ENCODE results near the gene PRDM11. TPM values are rescaled to one million over a fixed set of nuclear protein-coding genes. Genes with fewer than 3 reads are reported as not detected.
"Not testable (repeated sequence)": the region's sequence is repeated elsewhere in the genome, so short reads cannot be mapped to it uniquely, and the experiment has no call there.

Gene PRDM11
- total RNA-seq, 2 donors from 2014 or later, result 10.4 to 15.2 TPM

DNA sequence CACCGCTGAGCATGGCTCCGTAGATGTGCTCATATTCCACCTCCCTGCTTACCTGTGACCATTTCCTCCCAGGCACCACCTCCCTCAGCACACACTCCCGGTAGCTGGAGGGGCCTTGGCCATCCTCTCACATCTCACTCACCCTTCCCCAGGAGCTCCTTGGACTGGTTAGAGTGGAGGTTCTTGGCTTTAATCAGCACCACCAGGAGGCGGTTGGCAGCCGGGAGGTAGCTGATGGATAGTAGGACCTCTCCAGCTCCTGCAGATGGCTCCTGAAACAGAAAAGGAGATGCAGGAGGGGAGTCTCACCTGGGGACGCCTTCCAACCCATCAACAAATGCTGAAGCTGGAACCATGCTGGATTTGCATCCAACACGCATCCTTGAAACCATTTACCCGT lies 99.8 kb downstream of the PRDM11 start:
- no peaks in the 10 kb centered on the region for H3K9me3 ChIP-seq (ENCODE audit: control insufficient read depth, low read length)
- no peaks in the 10 kb centered on the region for H3K4me1 ChIP-seq (ENCODE audit: control insufficient read depth, insufficient read depth, low read length)
- no peaks in the 10 kb centered on the region for H3K27me3 ChIP-seq (ENCODE audit: control insufficient read depth, insufficient read depth, low read length, poor library complexity, severe bottlenecking)
- peaks cover 2% of the 10 kb centered on the region for H3K27me3 Mint-ChIP-seq (ENCODE audit: insufficient read depth)
- TF ChIP-seq, protein P1, sequence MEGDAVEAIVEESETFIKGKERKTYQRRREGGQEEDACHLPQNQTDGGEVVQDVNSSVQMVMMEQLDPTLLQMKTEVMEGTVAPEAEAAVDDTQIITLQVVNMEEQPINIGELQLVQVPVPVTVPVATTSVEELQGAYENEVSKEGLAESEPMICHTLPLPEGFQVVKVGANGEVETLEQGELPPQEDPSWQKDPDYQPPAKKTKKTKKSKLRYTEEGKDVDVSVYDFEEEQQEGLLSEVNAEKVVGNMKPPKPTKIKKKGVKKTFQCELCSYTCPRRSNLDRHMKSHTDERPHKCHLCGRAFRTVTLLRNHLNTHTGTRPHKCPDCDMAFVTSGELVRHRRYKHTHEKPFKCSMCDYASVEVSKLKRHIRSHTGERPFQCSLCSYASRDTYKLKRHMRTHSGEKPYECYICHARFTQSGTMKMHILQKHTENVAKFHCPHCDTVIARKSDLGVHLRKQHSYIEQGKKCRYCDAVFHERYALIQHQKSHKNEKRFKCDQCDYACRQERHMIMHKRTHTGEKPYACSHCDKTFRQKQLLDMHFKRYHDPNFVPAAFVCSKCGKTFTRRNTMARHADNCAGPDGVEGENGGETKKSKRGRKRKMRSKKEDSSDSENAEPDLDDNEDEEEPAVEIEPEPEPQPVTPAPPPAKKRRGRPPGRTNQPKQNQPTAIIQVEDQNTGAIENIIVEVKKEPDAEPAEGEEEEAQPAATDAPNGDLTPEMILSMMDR (conservative IDR thresholded peaks at IDR 0.05), result no peak
- no peak overlapping the region for H3K4me3 ChIP-seq (ENCODE audit: low read length)
- H3K36me3 ChIP-seq (ENCODE audit: control insufficient read depth, insufficient read depth, low read length), result no peaks in the 10 kb centered on the region
- H3K9ac ChIP-seq (ENCODE audit: extremely low read depth, low read length, poor library complexity, severe bottlenecking), result no peak overlapping the region
- no peak for DNase-seq
- 93% methylated on average over 4 to 8 of the region's 8 CpGs for WGBS, 2 experiments (ENCODE audit: insufficient coverage in 1 of 2, insufficient read length in 1 of 2)
- H3K9me3 Mint-ChIP-seq, result no peaks in the 10 kb centered on the region
- no peaks in the 10 kb centered on the region for H3K36me3 Mint-ChIP-seq (ENCODE audit: low read depth)
- peaks cover 5% of the 10 kb centered on the region for H3K4me1 Mint-ChIP-seq
- H3K4me3 Mint-ChIP-seq, result no peak overlapping the region
- H3K27ac Mint-ChIP-seq, result no peak overlapping the region
- H3K27ac ChIP-seq (ENCODE audit: low read depth, low read length), result no peak overlapping the region

DNA sequence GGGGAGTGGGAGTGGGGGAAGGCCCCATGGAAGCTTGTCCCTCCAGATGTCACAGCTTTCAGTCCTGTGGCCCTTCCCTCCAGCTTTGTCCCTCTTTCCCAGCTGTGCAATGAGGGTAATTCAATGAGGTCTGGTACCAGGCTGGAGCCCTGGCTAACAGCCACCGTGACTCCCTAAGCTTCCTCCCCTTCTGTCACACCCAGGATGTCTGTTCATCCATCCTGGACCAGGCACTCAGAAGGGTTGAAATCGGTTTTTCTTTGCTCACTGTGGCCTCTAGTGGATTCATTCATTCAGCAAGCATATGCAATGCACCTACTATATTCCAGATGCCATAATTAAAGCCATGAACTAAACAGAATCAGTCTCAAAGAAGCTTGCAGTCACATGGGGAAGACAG lies 101.0 kb downstream of the PRDM11 start:
- H3K27me3 Mint-ChIP-seq (ENCODE audit: insufficient read depth), result peaks cover 2% of the 10 kb centered on the region
- Histone ChIP-seq H3K36me3 (ENCODE audit: control insufficient read depth, insufficient read depth, low read length) (no peaks in the 10 kb centered on the region), H3K27ac (ENCODE audit: low read depth, low read length) (no peak overlapping the region), H3K27me3 (ENCODE audit: control insufficient read depth, insufficient read depth, low read length, poor library complexity, severe bottlenecking) (no peaks in the 10 kb centered on the region), H3K9ac (ENCODE audit: extremely low read depth, low read length, poor library complexity, severe bottlenecking) (no peak overlapping the region), H3K4me1 (ENCODE audit: control insufficient read depth, insufficient read depth, low read length) (no peaks in the 10 kb centered on the region), H3K9me3 (ENCODE audit: control insufficient read depth, low read length) (no peaks in the 10 kb centered on the region), H3K4me3 (ENCODE audit: low read length) (no peak overlapping the region)
- DNase-seq, result no peak
- no peak overlapping the region for H3K4me3 Mint-ChIP-seq
- no peaks in the 10 kb centered on the region for H3K9me3 Mint-ChIP-seq
- 80 to 83% methylated on average over 2 of the region's 2 CpGs for WGBS, 2 experiments (ENCODE audit: insufficient coverage in 1 of 2, insufficient read length in 1 of 2)
- H3K4me1 Mint-ChIP-seq, result peaks cover 5% of the 10 kb centered on the region
- H3K36me3 Mint-ChIP-seq (ENCODE audit: low read depth), result no peaks in the 10 kb centered on the region
- TF ChIP-seq, protein P1 (conservative IDR thresholded peaks at IDR 0.05), result no peak
- no peak overlapping the region for H3K27ac Mint-ChIP-seq

DNA sequence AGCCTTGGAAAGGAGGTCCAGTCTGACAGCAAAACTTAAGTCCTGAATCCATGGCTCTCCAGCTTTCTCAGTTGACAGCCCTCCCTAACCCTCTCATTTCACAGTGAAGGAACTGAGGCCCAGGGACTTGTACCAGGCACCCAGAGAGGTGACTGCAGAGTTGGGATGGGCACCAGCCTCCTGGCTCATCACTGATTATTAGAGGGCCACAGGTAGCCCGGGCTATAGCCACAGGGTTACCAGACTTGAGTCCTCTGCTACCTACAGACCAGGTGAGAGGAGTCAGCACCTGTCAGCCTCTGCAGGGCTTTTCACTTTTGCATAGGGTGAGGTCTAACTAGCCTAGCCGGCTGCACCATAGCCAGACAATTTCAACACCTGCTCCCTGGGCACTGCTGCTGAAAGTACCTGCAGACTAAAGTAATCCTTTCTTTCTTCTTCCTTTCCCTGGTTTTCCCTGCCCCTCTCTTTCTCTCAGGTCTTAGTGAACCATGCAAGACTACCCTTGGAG lies 102.1 kb downstream of the PRDM11 start:
- WGBS, 2 experiments (ENCODE audit: insufficient coverage in 1 of 2, insufficient read length in 1 of 2), result 89 to 96% methylated on average over 2 of the region's 2 CpGs
- Mint-ChIP-seq H3K36me3 (ENCODE audit: low read depth) (no peaks in the 10 kb centered on the region), H3K4me3 (no peak overlapping the region), H3K27me3 (ENCODE audit: insufficient read depth) (peaks cover 2% of the 10 kb centered on the region), H3K4me1 (peaks cover 5% of the 10 kb centered on the region), H3K27ac (no peak overlapping the region), H3K9me3 (no peaks in the 10 kb centered on the region)
- TF ChIP-seq, protein P1 (conservative IDR thresholded peaks at IDR 0.05), result no peak
- Histone ChIP-seq H3K36me3 (ENCODE audit: control insufficient read depth, insufficient read depth, low read length) (no peaks in the 10 kb centered on the region), H3K27ac (ENCODE audit: low read depth, low read length) (no peak overlapping the region), H3K4me3 (ENCODE audit: low read length) (no peak overlapping the region), H3K9me3 (ENCODE audit: control insufficient read depth, low read length) (no peaks in the 10 kb centered on the region), H3K4me1 (ENCODE audit: control insufficient read depth, insufficient read depth, low read length) (no peaks in the 10 kb centered on the region), H3K27me3 (ENCODE audit: control insufficient read depth, insufficient read depth, low read length, poor library complexity, severe bottlenecking) (no peaks in the 10 kb centered on the region), H3K9ac (ENCODE audit: extremely low read depth, low read length, poor library complexity, severe bottlenecking) (no peak overlapping the region)
- DNase-seq, result no peak

DNA sequence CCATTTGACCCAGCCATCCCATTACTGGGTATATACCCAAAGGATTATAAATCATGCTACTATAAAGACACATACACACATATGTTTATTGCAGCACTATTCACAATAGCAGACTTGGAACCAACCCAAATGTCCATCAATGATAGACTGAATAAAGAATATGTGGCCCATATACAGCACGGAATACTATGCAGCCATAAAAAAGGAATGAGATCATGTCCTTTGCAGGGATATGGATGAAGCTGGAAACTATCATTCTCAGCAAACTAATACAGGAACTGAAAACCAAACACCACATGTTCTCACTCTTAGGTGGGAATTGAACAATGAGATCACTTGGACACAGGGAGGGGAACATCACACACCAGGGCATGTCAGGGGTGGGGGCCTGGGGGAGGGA lies 102.9 kb downstream of the PRDM11 start:
- H3K36me3 Mint-ChIP-seq (ENCODE audit: low read depth); H3K9me3 Mint-ChIP-seq; H3K9me3 ChIP-seq (ENCODE audit: control insufficient read depth, low read length); H3K4me3 Mint-ChIP-seq; DNase-seq; H3K4me1 ChIP-seq (ENCODE audit: control insufficient read depth, insufficient read depth, low read length); H3K4me3 ChIP-seq (ENCODE audit: low read length); H3K4me1 Mint-ChIP-seq; H3K27ac ChIP-seq (ENCODE audit: low read depth, low read length); H3K27ac Mint-ChIP-seq; H3K36me3 ChIP-seq (ENCODE audit: control insufficient read depth, insufficient read depth, low read length); H3K27me3 Mint-ChIP-seq (ENCODE audit: insufficient read depth); H3K9ac ChIP-seq (ENCODE audit: extremely low read depth, low read length, poor library complexity, severe bottlenecking); H3K27me3 ChIP-seq (ENCODE audit: control insufficient read depth, insufficient read depth, low read length, poor library complexity, severe bottlenecking): not testable (repeated sequence)
- 90% methylated on average over 1 of the region's 1 CpG; no CpG with 5 or more reads in 1 of the 2 experiments for WGBS, 2 experiments (ENCODE audit: insufficient coverage in 1 of 2, insufficient read length in 1 of 2)

Data from endodermal cell (in vitro differentiated cells).